Activated CD4-positive, alpha-beta memory T cell treated with anti-CD3 and anti-CD28 coated beads for 36 hours (primary cell): ENCODE data around the gene SDR39U1. TPM values are rescaled to one million over a fixed set of nuclear protein-coding genes. Genes with fewer than 3 reads are reported as not detected.

ENCODE experiments used
- CTCF ChIA-PET: fragments of 350-600 bp; sonication (Branson Sonifier 250); formaldehyde crosslinking; loops from one replicate; lab custom pipeline; 2021; ENCODE audit warnings: antibody characterized with exemption, inconsistent platforms; lab: Charles Lee
- POLR2A ChIA-PET: fragments of 350-600 bp; sonication (Branson Sonifier 250); formaldehyde crosslinking; loops from one replicate; lab custom pipeline; 2021; ENCODE audit warnings: antibody characterized with exemption; lab: Charles Lee
- DNase-seq: peaks from one replicate; pipeline ENCODE4 v3.0.0-alpha.2; 2020
- H3K27ac Mint-ChIP-seq: one replicate; pipeline ENCODE4 v1.8.0; 2021; ENCODE audit warnings: mixed read lengths
- H3K27me3 Mint-ChIP-seq: one replicate; pipeline ENCODE4 v1.8.0; 2021; ENCODE audit warnings: mixed read lengths
- H3K36me3 Mint-ChIP-seq: one replicate; pipeline ENCODE4 v1.8.0; 2021; ENCODE audit warnings: mixed read lengths
- H3K4me1 Mint-ChIP-seq: one replicate; pipeline ENCODE4 v1.8.0; 2021; ENCODE audit warnings: low read depth, mixed read lengths
- H3K4me3 Mint-ChIP-seq: one replicate; pipeline ENCODE4 v1.8.0; 2021; ENCODE audit warnings: mild to moderate bottlenecking, mixed read lengths
- H3K9me3 Mint-ChIP-seq: one replicate; pipeline ENCODE4 v1.8.0; 2021; ENCODE audit warnings: mixed read lengths
- intact Hi-C: fragments of 100-400 bp; cut with micrococcal nuclease; formaldehyde crosslinking; loops from one replicate; pipeline ENCODE4 v1.15.1; 2023
- total RNA-seq, 2 experiments: library from RNA; stranded (reverse); gene quantifications; one replicate each; pipeline ENCODE4 v1.2.3, GENCODE V29; 2021

SDR39U1 gene
- total RNA-seq, 2 experiments from 2014 or later, result 36.2 to 43.8 TPM

- CTCF ChIA-PET, result interaction anchor here (0.7 kb wide), 1 partner anchor 255 kb away, joined by 3 read pairs; no protein-coding TSS in a partner anchor
- no peak for DNase-seq
- POLR2A ChIA-PET, result no interaction called here
- Mint-ChIP-seq H3K4me1 (no peaks in the 10 kb centered on the region), H3K4me3 (no peak overlapping the region), H3K9me3 (no peaks in the 10 kb centered on the region), H3K27me3 (peaks cover 10% of the 10 kb centered on the region), H3K36me3 (no peaks in the 10 kb centered on the region), H3K27ac (no peak overlapping the region)
- intact Hi-C loops, result no loop called here
Observed at GRCh38 chr14:24392325-24393091, 50.1 kb downstream of the SDR39U1 start.

DNA sequence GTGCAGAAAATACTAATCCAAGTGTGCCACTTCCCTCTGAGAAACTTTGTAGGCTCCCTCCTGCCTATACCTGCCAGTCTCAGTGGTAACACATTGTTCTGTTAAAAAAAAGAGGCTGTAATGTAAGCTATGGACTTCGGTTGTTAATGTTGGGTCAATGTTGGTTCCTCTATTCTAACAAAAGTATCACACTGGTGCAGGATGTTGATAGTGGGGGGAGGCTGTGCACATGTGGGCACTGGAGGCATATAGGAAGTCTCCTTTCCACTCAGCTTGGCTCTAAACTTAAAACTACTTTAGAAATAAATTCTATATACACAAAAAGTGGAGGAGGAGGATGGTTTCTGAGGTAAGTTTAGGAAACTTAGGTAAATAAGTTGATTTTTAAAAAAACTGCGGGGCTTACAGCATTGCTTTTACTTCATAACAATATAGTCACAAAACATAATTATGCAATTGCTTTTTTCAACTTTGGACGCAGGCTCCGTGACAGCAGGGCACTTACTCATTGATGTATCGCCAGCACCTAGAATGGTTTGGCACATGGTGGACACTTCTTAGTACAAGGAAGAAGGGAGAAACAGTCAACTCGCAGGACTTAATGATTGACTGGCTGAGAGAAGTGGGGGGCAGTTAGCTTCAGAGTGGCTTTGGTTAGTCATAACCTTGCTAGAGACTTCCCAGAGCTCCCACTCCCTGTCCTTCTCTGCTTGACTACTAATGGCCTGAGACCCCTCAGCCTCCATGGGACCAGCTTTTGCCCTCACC, 51.7 kb downstream of the SDR39U1 start:
- no peaks in the 10 kb centered on the region for H3K4me1 Mint-ChIP-seq
- no peak overlapping the region for H3K4me3 Mint-ChIP-seq
- intact Hi-C loops, result no loop called here
- DNase-seq, result no peak
- H3K9me3 Mint-ChIP-seq, result no peaks in the 10 kb centered on the region
- no peak overlapping the region for H3K27ac Mint-ChIP-seq
- H3K36me3 Mint-ChIP-seq, result no peaks in the 10 kb centered on the region
- ChIA-PET POLR2A (no interaction called here), CTCF (no interaction called here)
- peaks cover 10% of the 10 kb centered on the region for H3K27me3 Mint-ChIP-seq

Other genes with a start within 250 kb of the SDR39U1 start
- 10 to 100 TPM; 23.7 to 26.7 TPM for gene TM9SF1, start 247.3 kb downstream of the SDR39U1 start, total RNA-seq
- gene TSSK4, start 237.1 kb downstream of the SDR39U1 start, total RNA-seq, result under 1 TPM in 1 of 2 experiments, not detected in 1; 0.50 TPM
- gene CHMP4A, start 229.3 kb downstream of the SDR39U1 start, total RNA-seq, result 10 to 100 TPM; 79.0 to 84.6 TPM
- 10 to 100 TPM; 14.2 to 15.8 TPM for gene MDP1, start 226.7 kb downstream of the SDR39U1 start, total RNA-seq
- gene NEDD8, start 210.4 kb downstream of the SDR39U1 start, total RNA-seq, result 100 to 1,000 TPM; 202 to 213 TPM
- gene GMPR2, start 209.8 kb downstream of the SDR39U1 start, total RNA-seq, result 10 to 100 TPM; 56.9 to 64.6 TPM
- gene TINF2, start 200.2 kb downstream of the SDR39U1 start, total RNA-seq, result 100 to 1,000 TPM in 1 of 2 experiments, 10 to 100 TPM in 1; 94.9 to 101 TPM
- 1 to 10 TPM; 3.7 to 4.5 TPM for gene TGM1, start 179.6 kb downstream of the SDR39U1 start, total RNA-seq
- 10 to 100 TPM; 39.5 to 40.6 TPM for gene RABGGTA, start 171.2 kb downstream of the SDR39U1 start, total RNA-seq
- gene DHRS1, start 143.0 kb downstream of the SDR39U1 start, total RNA-seq, result 10 to 100 TPM; 14.7 to 14.9 TPM
- 10 to 100 TPM; 30.7 to 30.9 TPM for gene NOP9, start 142.9 kb downstream of the SDR39U1 start, total RNA-seq
- gene CIDEB, start 134.8 kb downstream of the SDR39U1 start, total RNA-seq, result 10 to 100 TPM; 22.6 to 25.8 TPM
- gene LTB4R2, start 132.6 kb downstream of the SDR39U1 start, total RNA-seq, result 1 to 10 TPM; 9.4 to 9.6 TPM
- 10 to 100 TPM; 15.4 to 16.7 TPM for gene LTB4R, start 131.3 kb downstream of the SDR39U1 start, total RNA-seq
- 1 to 10 TPM; 1.6 to 2.4 TPM for gene ADCY4, start 107.7 kb downstream of the SDR39U1 start, total RNA-seq
- gene RIPK3, start 102.8 kb downstream of the SDR39U1 start, total RNA-seq, result 10 to 100 TPM; 11.0 to 11.8 TPM
- not detected for gene NFATC4, start 74.6 kb downstream of the SDR39U1 start, total RNA-seq
- under 1 TPM; 0.02 to 0.22 TPM for gene NYNRIN, start 43.8 kb downstream of the SDR39U1 start, total RNA-seq
- gene CBLN3, start 13.1 kb downstream of the SDR39U1 start, total RNA-seq, result 1 to 10 TPM; 8.6 to 9.3 TPM
- 10 to 100 TPM; 62.5 to 62.9 TPM for gene KHNYN, start 12.8 kb downstream of the SDR39U1 start, total RNA-seq
- gene CMA1, start 65.5 kb upstream of the SDR39U1 start, total RNA-seq, result not detected
- not detected for gene CTSG, start 133.5 kb upstream of the SDR39U1 start, total RNA-seq
- gene GZMH, start 166.9 kb upstream of the SDR39U1 start, total RNA-seq, result 10 to 100 TPM; 65.6 to 67.9 TPM
- 1,000 to 10,000 TPM; 2,258 to 2,294 TPM for gene GZMB, start 191.4 kb upstream of the SDR39U1 start, total RNA-seq